CD1c-positive myeloid dendritic cell (primary cell): ENCODE data around the gene DOP1B.
"Not testable (repeated sequence)": the region's sequence is repeated elsewhere in the genome, so short reads cannot be mapped to it uniquely, and the experiment has no call there.

Source experiments
- DNase-seq: peaks from one replicate; pipeline ENCODE4 v3.0.0-alpha.2; 2016; ENCODE audit errors: extremely low spot score

Gene DOP1B

GRCh38 chr21:36134803-36135390 is 21.7 kb upstream of the DOP1B start, which contains the start of gene CBR3:
Gene CBR3 (plus strand): TSS chr21:36135079. CDS start chr21:36135193, 114 bp downstream.
- peak; percentile 68 for DNase-seq

- peak; percentile 92 for DNase-seq
These were observed 21.1 kb upstream of the DOP1B start for GRCh38 chr21:36135391-36136102.

GRCh38 chr21:36139791-36140190 is 16.8 kb upstream of the DOP1B start:
- DNase-seq: not testable (repeated sequence)

GRCh38 chr21:36141513-36141925 is 15.1 kb upstream of the DOP1B start:
- peak; percentile 91 for DNase-seq

- DNase-seq: not testable (repeated sequence)
These were observed 12.4 kb upstream of the DOP1B start for GRCh38 chr21:36144233-36144632.

- DNase-seq: no peak
These were observed 11.4 kb upstream of the DOP1B start for GRCh38 chr21:36145259-36145658.

GRCh38 chr21:36147911-36148310 is 8.7 kb upstream of the DOP1B start:
- DNase-seq: no peak

- DNase-seq: no peak
These were observed 7.7 kb upstream of the DOP1B start for GRCh38 chr21:36148886-36149285.

GRCh38 chr21:36149788-36150711 is 6.6 kb upstream of the DOP1B start:
- peak; percentile 90 for DNase-seq

- no peak for DNase-seq
These were observed 853 bp upstream of the DOP1B start for GRCh38 chr21:36155603-36156338.

- DNase-seq: peak; percentile 100
These were observed 247 bp upstream of the DOP1B start for GRCh38 chr21:36156339-36156814.

- DNase-seq: peak; percentile 81
These were observed 2.8 kb downstream of the DOP1B start for GRCh38 chr21:36159356-36159921.

- no peak for DNase-seq
These were observed 4.2 kb downstream of the DOP1B start for GRCh38 chr21:36160850-36161178.

GRCh38 chr21:36162631-36163030 is 6.0 kb downstream of the DOP1B start:
- no peak for DNase-seq

- peak; percentile 30 for DNase-seq
These were observed 7.4 kb downstream of the DOP1B start for GRCh38 chr21:36163750-36164741.

GRCh38 chr21:36165356-36165755 is 8.7 kb downstream of the DOP1B start:
- no peak for DNase-seq

- no peak for DNase-seq
These were observed 10.1 kb downstream of the DOP1B start for GRCh38 chr21:36166705-36167104.

- DNase-seq: no peak
These were observed 10.9 kb downstream of the DOP1B start for GRCh38 chr21:36167541-36167940.

GRCh38 chr21:36169470-36170128 is 13.0 kb downstream of the DOP1B start:
- DNase-seq: peak; percentile 82
